GM23338 (cell line): Measurements from ENCODE around the gene MIPEP.

Source experiments
- CREB1 ChIP-seq: fragments of 250-450 bp; sonication (Bioruptor Pico); IDR thresholded peaks from 2 replicates; pipeline ENCODE4 v1.5.0; 2020; ENCODE audit warnings: low read depth, mild to moderate bottlenecking, moderate library complexity
- EZH2 ChIP-seq: fragments of 200-600 bp; sonication (generic); IDR thresholded peaks from one replicate; pipeline ENCODE4 v1.8.0; 2017; ENCODE audit warnings: antibody characterized with exemption, mild to moderate bottlenecking, low read depth; ENCODE audit not compliant: unreplicated experiment
- EZH2phosphoT487 ChIP-seq: fragments of 200-600 bp; sonication (generic); IDR thresholded peaks from one replicate; pipeline ENCODE4 v1.8.1; 2018; ENCODE audit warnings: antibody characterized with exemption; ENCODE audit not compliant: unreplicated experiment
- JUNB ChIP-seq: IDR thresholded peaks from one replicate; pipeline ENCODE4 v1.6.1; 2016; ENCODE audit warnings: antibody characterized with exemption; ENCODE audit not compliant: unreplicated experiment
- NANOG ChIP-seq: IDR thresholded peaks from 2 replicates; pipeline ENCODE4 v1.6.1; 2016; ENCODE audit warnings: antibody characterized with exemption, borderline replicate concordance
- POLR2AphosphoS5 ChIP-seq: IDR thresholded peaks from 2 replicates; pipeline ENCODE4 v1.6.1; 2016; ENCODE audit warnings: antibody characterized with exemption, low read depth
- REST ChIP-seq: IDR thresholded peaks from one replicate; pipeline ENCODE4 v1.6.1; 2018; ENCODE audit warnings: antibody characterized with exemption; ENCODE audit not compliant: unreplicated experiment
- ZNF114 ChIP-seq: fragments of 250-450 bp; sonication (Bioruptor Pico); IDR thresholded peaks from 2 replicates; pipeline ENCODE4 v1.5.0; 2020; ENCODE audit warnings: mild to moderate bottlenecking, moderate library complexity
- TF ChIP-seq, protein P1 (sequence below), 2 experiments: fragments of 200-600 bp in 1 of 2; sonication (generic) in 1 of 2; conservative IDR thresholded peaks; 2 replicates each; pipeline versions ENCODE4 v1.5.1 to v1.6.1; 2016 to 2017; ENCODE audit warnings: antibody characterized with exemption in 2 of 2, low read depth in 2 of 2, mild to moderate bottlenecking in 2 of 2, moderate library complexity in 1 of 2

DNA sequence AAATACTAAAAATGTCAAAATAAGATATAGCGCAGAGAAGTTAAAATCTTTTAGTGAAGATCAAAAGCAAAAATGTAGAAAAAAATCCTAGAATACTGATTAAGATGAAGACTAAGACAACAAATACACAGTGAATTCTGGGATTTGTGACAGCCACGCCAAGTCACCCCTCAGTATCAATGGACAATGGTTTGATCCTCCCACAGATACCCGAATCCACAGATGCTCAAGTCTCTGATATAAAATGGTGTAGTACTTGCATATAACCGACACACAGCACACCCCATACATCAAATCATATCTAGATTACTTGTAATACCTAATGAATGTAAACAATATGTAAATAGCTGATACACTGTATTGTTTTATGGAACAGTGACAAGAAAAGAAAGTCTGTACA lies 5.9 kb downstream of the MIPEP start:
- TF ChIP-seq, protein P1, sequence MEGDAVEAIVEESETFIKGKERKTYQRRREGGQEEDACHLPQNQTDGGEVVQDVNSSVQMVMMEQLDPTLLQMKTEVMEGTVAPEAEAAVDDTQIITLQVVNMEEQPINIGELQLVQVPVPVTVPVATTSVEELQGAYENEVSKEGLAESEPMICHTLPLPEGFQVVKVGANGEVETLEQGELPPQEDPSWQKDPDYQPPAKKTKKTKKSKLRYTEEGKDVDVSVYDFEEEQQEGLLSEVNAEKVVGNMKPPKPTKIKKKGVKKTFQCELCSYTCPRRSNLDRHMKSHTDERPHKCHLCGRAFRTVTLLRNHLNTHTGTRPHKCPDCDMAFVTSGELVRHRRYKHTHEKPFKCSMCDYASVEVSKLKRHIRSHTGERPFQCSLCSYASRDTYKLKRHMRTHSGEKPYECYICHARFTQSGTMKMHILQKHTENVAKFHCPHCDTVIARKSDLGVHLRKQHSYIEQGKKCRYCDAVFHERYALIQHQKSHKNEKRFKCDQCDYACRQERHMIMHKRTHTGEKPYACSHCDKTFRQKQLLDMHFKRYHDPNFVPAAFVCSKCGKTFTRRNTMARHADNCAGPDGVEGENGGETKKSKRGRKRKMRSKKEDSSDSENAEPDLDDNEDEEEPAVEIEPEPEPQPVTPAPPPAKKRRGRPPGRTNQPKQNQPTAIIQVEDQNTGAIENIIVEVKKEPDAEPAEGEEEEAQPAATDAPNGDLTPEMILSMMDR (conservative IDR thresholded peaks at IDR 0.05; ENCODE audit: low read depth in 2 of 2) = no peak
- no peak for TF ChIP-seq POLR2AphosphoS5
- TF ChIP-seq CREB1 (CRISPR knock-in tag) = no peak
- no peak for TF ChIP-seq ZNF114
- no peak for TF ChIP-seq JUNB
- TF ChIP-seq EZH2phosphoT487 = no peak
- TF ChIP-seq EZH2 = no peak
- TF ChIP-seq REST = no peak
- no peak for TF ChIP-seq NANOG
